K562 (cell line): Measurements from ENCODE around the gene FXYD3. TPM values are rescaled to one million over a fixed set of nuclear protein-coding genes. Genes with fewer than 3 reads are reported as not detected.

Source experiments
- ATF3 ChIP-seq, 2 experiments: fragments of 450-650 bp in 1 of 2; sonication (generic) in 1 of 2; formaldehyde crosslinking in 1 of 2; IDR thresholded peaks in 1 of 2; conservative IDR thresholded peaks in 1 of 2; 2 replicates each; pipeline versions ENCODE4 v1.6.1 to v1.8.1; 2016 to 2023; ENCODE audit warnings: mild to moderate bottlenecking in 2 of 2, moderate library complexity in 2 of 2, inconsistent platforms in 1 of 2, missing genetic modification reagents in 1 of 2
- CREB3L1 ChIP-seq: fragments of 450-650 bp; IDR thresholded peaks from 2 replicates; pipeline ENCODE4 v1.6.1; 2014; ENCODE audit warnings: low read depth, mild to moderate bottlenecking, moderate library complexity, borderline replicate concordance
- EP300 ChIP-seq: IDR thresholded peaks from 2 replicates; pipeline ENCODE4 v1.6.1; 2012; ENCODE audit warnings: low read length, improper control_type of control experiment
- HDAC1 ChIP-seq, 2 experiments: fragments of 450-650 bp; IDR thresholded peaks; 2 replicates each; pipeline ENCODE4 v1.6.1; 2016 to 2017; ENCODE audit warnings: inconsistent platforms in 1 of 2, mild to moderate bottlenecking in 1 of 2, moderate library complexity in 1 of 2
- MAZ ChIP-seq, 2 experiments: fragments of 450-650 bp in 1 of 2; sonication (generic) in 1 of 2; formaldehyde crosslinking; IDR thresholded peaks in 1 of 2; conservative IDR thresholded peaks in 1 of 2; 2 replicates each; pipeline versions ENCODE4 v1.4.0 to v1.5.0; 2020; ENCODE audit warnings: mild to moderate bottlenecking in 1 of 2, missing genetic modification reagents in 1 of 2
- POLR2A ChIP-seq: fragments of 450-650 bp; conservative IDR thresholded peaks from 2 replicates; pipeline ENCODE4 v1.6.1; 2016
- POU5F1 ChIP-seq: fragments of 150-350 bp; IDR thresholded peaks from 2 replicates; pipeline ENCODE4 v1.6.1; 2014; ENCODE audit warnings: borderline replicate concordance, low read length, low read depth, mild to moderate bottlenecking; ENCODE audit not compliant: partially characterized antibody
- PRMT5 ChIP-seq: sonication (generic); formaldehyde crosslinking; IDR thresholded peaks from 2 replicates; pipeline ENCODE4 v1.5.0; 2020; ENCODE audit warnings: missing genetic modification reagents
- RB1 ChIP-seq: fragments of 450-650 bp; IDR thresholded peaks from 2 replicates; pipeline ENCODE4 v1.6.1; 2017; ENCODE audit warnings: low read depth, mild to moderate bottlenecking
- RBFOX2 ChIP-seq: fragments of 200-400 bp; formaldehyde crosslinking; IDR thresholded peaks from 2 replicates; pipeline ENCODE4 v1.6.1; 2017; ENCODE audit warnings: low read depth, mild to moderate bottlenecking, low read length, moderate library complexity
- SAFB ChIP-seq: fragments of 200-400 bp; formaldehyde crosslinking; IDR thresholded peaks from 2 replicates; pipeline ENCODE4 v1.6.1; 2017; ENCODE audit warnings: low read depth, low read length, borderline replicate concordance
- SP1 ChIP-seq: sonication (generic); formaldehyde crosslinking; IDR thresholded peaks from 2 replicates; pipeline ENCODE4 v1.8.1; 2022; ENCODE audit warnings: mild to moderate bottlenecking, missing genetic modification reagents
- SUPT5H ChIP-seq: fragments of 450-650 bp; IDR thresholded peaks from 2 replicates; pipeline ENCODE4 v1.6.1; 2016
- TAL1 ChIP-seq: fragments of 450-650 bp; IDR thresholded peaks from 2 replicates; pipeline ENCODE4 v1.6.1; 2016; ENCODE audit warnings: mild to moderate bottlenecking
- TFE3 ChIP-seq: fragments of 450-650 bp; formaldehyde crosslinking; IDR thresholded peaks from 2 replicates; pipeline ENCODE4 v1.4.0; 2020; ENCODE audit warnings: mild to moderate bottlenecking, mixed read lengths
- ZBTB17 ChIP-seq: fragments of 450-650 bp; formaldehyde crosslinking; IDR thresholded peaks from 2 replicates; pipeline ENCODE4 v1.4.0; 2020; ENCODE audit warnings: mild to moderate bottlenecking
- ZNF274 ChIP-seq: IDR thresholded peaks from 2 replicates; pipeline ENCODE4 v1.6.1; 2011; ENCODE audit warnings: low read depth, mild to moderate bottlenecking, low read length, moderate library complexity, borderline replicate concordance
- polyA plus RNA-seq, 8 experiments: library from polyadenylated mRNA; depleted of rRNA in 4 of 8; stranded (reverse) in 5 of 8; unstranded in 3 of 8; fragments of >200 nt; fragmentation: Nextera tagmentation in 2 of 8; fragmentation: Illumina TruSeq in 1 of 8; extraction: Ambion mirVana in 2 of 8; extraction: Trizol in 1 of 8; gene quantifications; 2 replicates each; pipeline versions ENCODE4 v1.2.1 to v1.2.3, GENCODE V29; 2011 to 2014; ENCODE audit warnings: inconsistent platforms in 1 of 8, missing spikeins in 1 of 8
- total RNA-seq, 7 experiments: library from RNA; depleted of rRNA in 6 of 7; stranded (reverse); fragments of >200 nt in 6 of 7; fragmentation: Illumina TruSeq in 2 of 7; extraction: Trizol in 2 of 7; gene quantifications; 2 replicates each; pipeline versions ENCODE4 v1.2.1 to v1.2.3, GENCODE V29; 2011 to 2021; ENCODE audit warnings: low replicate concordance in 1 of 7
- TF ChIP-seq, protein P1 (sequence below): fragments of 250-450 bp; sonication (Bioruptor Pico); IDR thresholded peaks from 2 replicates; pipeline ENCODE4 v1.4.0; 2020; ENCODE audit warnings: mild to moderate bottlenecking, moderate library complexity

Gene FXYD3
- total and polyA plus RNA-seq, 9 of the 15 experiments (the other 6 are each of a cell fraction or from before 2014, with no cell fraction given) = 0.24 TPM; not detected in 8

DNA sequence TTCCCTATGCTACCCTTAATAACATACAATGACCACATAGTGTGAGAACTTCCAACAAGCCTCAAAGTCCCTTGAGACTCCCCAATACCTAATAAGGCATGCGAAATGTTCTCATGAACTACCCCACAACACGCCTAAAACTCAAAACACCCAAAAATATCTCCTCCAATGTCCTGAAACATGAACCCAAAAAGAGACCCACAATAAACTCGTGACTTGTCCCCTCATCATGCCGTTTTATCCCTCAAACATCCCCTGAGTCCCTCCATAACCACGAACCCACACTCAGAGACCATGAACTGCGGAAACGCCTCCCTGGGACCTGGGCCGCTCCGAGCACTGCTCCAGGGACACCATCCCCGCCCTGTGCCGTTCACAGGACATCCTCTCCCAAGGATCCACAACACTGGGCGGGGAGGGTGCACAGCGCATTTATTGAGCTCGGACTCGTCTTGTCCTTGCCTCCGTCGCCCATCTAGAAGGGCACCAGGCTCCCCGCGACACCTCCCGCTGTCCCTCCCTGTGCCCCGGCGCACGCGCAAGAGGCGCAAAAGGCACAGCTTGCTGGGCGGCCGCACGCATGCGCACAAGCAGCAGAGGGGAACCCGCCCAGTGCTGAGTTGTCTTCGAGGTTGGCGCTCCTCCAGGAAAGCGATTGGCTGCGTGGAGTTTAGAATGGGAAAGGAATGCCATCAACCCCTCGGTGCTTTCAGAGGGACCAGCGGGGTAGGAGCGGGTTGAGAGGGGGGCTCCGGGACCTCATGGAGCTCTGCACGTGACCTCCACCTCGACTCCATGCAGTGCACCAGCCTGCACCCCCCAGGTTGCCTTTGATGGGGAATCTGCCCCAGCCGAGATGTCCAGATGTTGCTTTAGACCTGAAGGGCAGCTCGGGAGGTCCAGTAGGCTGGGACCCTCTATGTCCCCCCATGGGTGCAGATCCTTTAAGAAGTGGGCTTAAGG is 8.8 kb downstream of the FXYD3 start (continued):
- TF ChIP-seq MAZ (CRISPR knock-in tag; conservative IDR thresholded peaks at IDR 0.05 in 1 of 2, IDR thresholded peaks at IDR 0.05 in 1 of 2) = peak; percentile 47 to 85; a peak in 3 of 4 replicates
- no peak for TF ChIP-seq ZBTB17
- no peak for TF ChIP-seq ATF3 (IDR thresholded peaks at IDR 0.05)
- peak; percentile 55; the same call in 1 of the 2 replicates for TF ChIP-seq ATF3 (CRISPR knock-in tag; conservative IDR thresholded peaks at IDR 0.05)
- TF ChIP-seq RBFOX2 = peak; percentile 75
- TF ChIP-seq, protein P1, sequence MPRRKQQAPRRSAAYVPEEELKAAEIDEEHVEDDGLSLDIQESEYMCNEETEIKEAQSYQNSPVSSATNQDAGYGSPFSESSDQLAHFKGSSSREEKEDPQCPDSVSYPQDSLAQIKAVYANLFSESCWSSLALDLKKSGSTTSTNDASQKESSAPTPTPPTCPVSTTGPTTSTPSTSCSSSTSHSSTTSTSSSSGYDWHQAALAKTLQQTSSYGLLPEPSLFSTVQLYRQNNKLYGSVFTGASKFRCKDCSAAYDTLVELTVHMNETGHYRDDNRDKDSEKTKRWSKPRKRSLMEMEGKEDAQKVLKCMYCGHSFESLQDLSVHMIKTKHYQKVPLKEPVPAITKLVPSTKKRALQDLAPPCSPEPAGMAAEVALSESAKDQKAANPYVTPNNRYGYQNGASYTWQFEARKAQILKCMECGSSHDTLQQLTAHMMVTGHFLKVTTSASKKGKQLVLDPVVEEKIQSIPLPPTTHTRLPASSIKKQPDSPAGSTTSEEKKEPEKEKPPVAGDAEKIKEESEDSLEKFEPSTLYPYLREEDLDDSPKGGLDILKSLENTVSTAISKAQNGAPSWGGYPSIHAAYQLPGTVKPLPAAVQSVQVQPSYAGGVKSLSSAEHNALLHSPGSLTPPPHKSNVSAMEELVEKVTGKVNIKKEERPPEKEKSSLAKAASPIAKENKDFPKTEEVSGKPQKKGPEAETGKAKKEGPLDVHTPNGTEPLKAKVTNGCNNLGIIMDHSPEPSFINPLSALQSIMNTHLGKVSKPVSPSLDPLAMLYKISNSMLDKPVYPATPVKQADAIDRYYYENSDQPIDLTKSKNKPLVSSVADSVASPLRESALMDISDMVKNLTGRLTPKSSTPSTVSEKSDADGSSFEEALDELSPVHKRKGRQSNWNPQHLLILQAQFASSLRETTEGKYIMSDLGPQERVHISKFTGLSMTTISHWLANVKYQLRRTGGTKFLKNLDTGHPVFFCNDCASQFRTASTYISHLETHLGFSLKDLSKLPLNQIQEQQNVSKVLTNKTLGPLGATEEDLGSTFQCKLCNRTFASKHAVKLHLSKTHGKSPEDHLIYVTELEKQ (CRISPR knock-in tag) = no peak
- no peak for TF ChIP-seq ZNF274
- TF ChIP-seq CREB3L1 = peak; percentile 78; the same call in 1 of the 2 replicates
- TF ChIP-seq HDAC1 (IDR thresholded peaks at IDR 0.05) = 0 out of 4 replicates have a peak, but pooled peaks of 1 of the 2 experiments have one; percentile 33
- peak; percentile 69 for TF ChIP-seq SP1 (CRISPR knock-in tag)
- no peak for TF ChIP-seq EP300
- TF ChIP-seq TAL1 = no peak
- TF ChIP-seq POU5F1 = peak; percentile 70
- no peak for TF ChIP-seq SAFB
- no peak for TF ChIP-seq PRMT5 (CRISPR knock-in tag)
- peak; percentile 79 for TF ChIP-seq POLR2A
- peak; percentile 82 for TF ChIP-seq SUPT5H
- peak; percentile 33 for TF ChIP-seq TFE3 (CRISPR knock-in tag)
- TF ChIP-seq RB1 = peak; percentile 55
